Measurements from ENCODE around the gene CEP295NL. TPM values are rescaled to one million over a fixed set of nuclear protein-coding genes. Genes with fewer than 3 reads are reported as not detected.

Gene CEP295NL
- total and polyA plus RNA-seq, 2 of the 8 experiments (the other 6 are each of a cell fraction or from before 2014, with no cell fraction given): 0.06 to 2.0 TPM

DNA sequence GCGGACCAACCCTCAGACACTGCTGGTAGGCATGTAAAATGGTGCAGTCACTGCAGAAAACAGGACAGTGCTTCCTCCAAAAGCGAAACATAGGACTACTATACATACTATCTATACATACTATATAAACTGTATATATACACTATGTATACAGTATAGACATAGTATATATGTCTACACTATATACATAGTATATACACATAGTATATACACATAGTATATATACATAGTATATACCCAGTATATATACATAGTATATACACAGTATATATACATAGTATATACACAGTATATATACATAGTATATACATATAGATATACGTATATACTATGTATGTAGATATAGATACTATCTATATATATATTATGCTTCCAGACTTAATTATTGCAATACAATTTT is 55.9 kb downstream of the CEP295NL start:
- Histone ChIP-seq H3K79me1 (ENCODE audit: low read depth, low read length) (no peaks in the 10 kb centered on the region), H2BK20ac (ENCODE audit: low read length) (no peak overlapping the region), H3K9ac (replicated peaks in 1 of 4; ENCODE audit: extremely low read depth in 1 of 4, low read depth in 3 of 4, low read length in 3 of 4) (no peak overlapping the region), H3K36me3 (ENCODE audit: control insufficient read depth in 2 of 4, insufficient read depth in 4 of 4, low read length in 3 of 4) (no peaks in the 10 kb centered on the region), H4K20me1 (replicated peaks in 1 of 2; ENCODE audit: control insufficient read depth in 1 of 2, insufficient read depth in 2 of 2, low read length in 2 of 2) (no peaks in the 10 kb centered on the region), H2AFZ (ENCODE audit: low read length) (no peak overlapping the region), H3K18ac (ENCODE audit: extremely low read depth, low read length) (no peak overlapping the region), H3K27me3 (replicated peaks in 1 of 4; ENCODE audit: control insufficient read depth in 3 of 4, extremely low read depth in 1 of 4, insufficient read depth in 3 of 4, low read length in 3 of 4) (no peaks in the 10 kb centered on the region), H3K9me3 (ENCODE audit: insufficient read depth in 2 of 2, low read depth in 1 of 2, low read length in 1 of 2) (no peaks in the 10 kb centered on the region), H3K79me2 (ENCODE audit: control insufficient read depth in 1 of 2, insufficient read depth in 2 of 2, low read length in 2 of 2) (no peaks in the 10 kb centered on the region), H2BK5ac (ENCODE audit: low read depth, low read length) (no peak overlapping the region), H3K27ac (ENCODE audit: low read depth, low read length) (no peak overlapping the region), H3K14ac (ENCODE audit: insufficient read length) (no peak overlapping the region), H2AK5ac (ENCODE audit: low read depth, low read length) (no peak overlapping the region), H3K4ac (replicated peaks; ENCODE audit: insufficient read length, low read depth, low read length) (no peak overlapping the region), H4K91ac (replicated peaks; ENCODE audit: insufficient read length, low read length) (no peak overlapping the region), H3K4me1 (replicated peaks in 1 of 4; ENCODE audit: control insufficient read depth in 3 of 4, insufficient read depth in 4 of 4, low read length in 3 of 4) (no peaks in the 10 kb centered on the region; a peak in 1 of 7 replicates), H2BK12ac (ENCODE audit: low read depth, low read length) (no peak overlapping the region), H3K23ac (ENCODE audit: insufficient read length) (no peak overlapping the region), H3K4me2 (ENCODE audit: insufficient read depth in 1 of 2, low read depth in 2 of 2, low read length in 2 of 2) (no peak overlapping the region), H4K5ac (ENCODE audit: insufficient read length, low read depth, low read length) (no peak overlapping the region), H4K8ac (ENCODE audit: extremely low read depth, insufficient read depth, low read length) (no peak overlapping the region), H3K23me2 (ENCODE audit: low read depth, low read length) (no peaks in the 10 kb centered on the region; the same call in 1 of the 2 replicates), H2BK15ac (ENCODE audit: low read length) (no peak overlapping the region), H3K56ac (replicated peaks; ENCODE audit: insufficient read length, low read depth, low read length) (no peak overlapping the region), H2BK120ac (replicated peaks; ENCODE audit: low read depth, low read length) (no peak overlapping the region), H3K4me3 (ENCODE audit: extremely low read depth in 1 of 4, insufficient read depth in 2 of 4, low read depth in 3 of 4, low read length in 4 of 4) (no peak overlapping the region)
- POLR2A ChIA-PET (ENCODE audit: partially characterized antibody): no interaction called here
- DNase-seq (ENCODE audit: low read depth in 1 of 2, low spot score in 2 of 2): no peak
- TF ChIP-seq KDM1A (IDR thresholded peaks at IDR 0.05; ENCODE audit: borderline replicate concordance, low read length): no peak
- TF ChIP-seq NRF1 (IDR thresholded peaks at IDR 0.05; ENCODE audit: low read depth, low read length): no peak
- CTCF ChIA-PET (ENCODE audit: partially characterized antibody): interaction anchor here (0.6 to 0.9 kb wide), 2 partner anchors 19 to 29 kb away, joined by 3 to 5 read pairs; no protein-coding TSS in a partner anchor
- 85% methylated on average over 3 of the region's 3 CpGs; no CpG with 5 or more reads in 1 of the 2 experiments for WGBS, 2 experiments (ENCODE audit: extremely low coverage in 1 of 2, insufficient coverage in 1 of 2, insufficient read length in 1 of 2, insufficient replicate concordance in 2 of 2, low coverage in 1 of 2, low lambda C conversion rate in 2 of 2, missing lambda C conversion rate in 1 of 2)
- FAIRE-seq: no peak

Data from H1 (cell line).